Suppressor macrophage (primary cell): ENCODE measurements around the gene ZHX3.

Source experiments
- DNase-seq, 4 experiments: peaks; one replicate each; pipeline ENCODE4 v3.0.0-alpha.2; 2020 to 2022

Gene ZHX3

GRCh38 chr20:41169791-41170351 lies 147.7 kb downstream of the ZHX3 start:
- DNase-seq: no peak

GRCh38 chr20:41169162-41169690 lies 148.3 kb downstream of the ZHX3 start:
- no peak for DNase-seq

- no peak for DNase-seq
Observed at GRCh38 chr20:41168281-41169161, 149.0 kb downstream of the ZHX3 start.

GRCh38 chr20:41167481-41168253 lies 149.9 kb downstream of the ZHX3 start:
- DNase-seq: no peak

- no peak for DNase-seq
Observed at GRCh38 chr20:41167118-41167470, 150.4 kb downstream of the ZHX3 start.

- no peak for DNase-seq
Observed at GRCh38 chr20:41166201-41167117, 151.1 kb downstream of the ZHX3 start.

- no peak for DNase-seq
Observed at GRCh38 chr20:41165001-41165882, 152.3 kb downstream of the ZHX3 start.

GRCh38 chr20:41163821-41164220 lies 153.7 kb downstream of the ZHX3 start:
- no peak for DNase-seq

GRCh38 chr20:41162396-41162795 lies 155.1 kb downstream of the ZHX3 start:
- DNase-seq: no peak

- no peak for DNase-seq
Observed at GRCh38 chr20:41161886-41162285, 155.6 kb downstream of the ZHX3 start.

- DNase-seq: no peak
Observed at GRCh38 chr20:41160686-41161085, 156.8 kb downstream of the ZHX3 start.

GRCh38 chr20:41159547-41159946 lies 158.0 kb downstream of the ZHX3 start:
- DNase-seq: no peak

GRCh38 chr20:41158082-41158625 lies 159.4 kb downstream of the ZHX3 start:
- DNase-seq: no peak

GRCh38 chr20:41155261-41155660 lies 162.3 kb downstream of the ZHX3 start:
- DNase-seq: no peak

GRCh38 chr20:41154436-41155176 lies 162.9 kb downstream of the ZHX3 start:
- no peak for DNase-seq

- DNase-seq: no peak
Observed at GRCh38 chr20:41152108-41152757, 165.3 kb downstream of the ZHX3 start.

GRCh38 chr20:41151134-41151869 lies 166.2 kb downstream of the ZHX3 start:
- DNase-seq: no peak

- DNase-seq: no peak
Observed at GRCh38 chr20:41150664-41151063, 166.9 kb downstream of the ZHX3 start.

- DNase-seq: no peak
Observed at GRCh38 chr20:41148942-41149341, 168.6 kb downstream of the ZHX3 start.
